B cell (primary cell): ENCODE measurements around the gene DDR1. TPM values are rescaled to one million over a fixed set of nuclear protein-coding genes. Genes with fewer than 3 reads are reported as not detected.

Experiments used
- ATAC-seq: fragments of 200-7000 bp; cut with Tn5 transposase; one replicate; pipeline ENCODE4 v1.10.0; 2021; ENCODE audit warnings: low read depth, mild to moderate bottlenecking, moderate number of reproducible peaks, moderate library complexity
- CTCF ChIA-PET: fragments of 350-600 bp; sonication (Branson Sonifier 250); formaldehyde crosslinking; loops from one replicate; lab custom pipeline; 2021; ENCODE audit warnings: antibody characterized with exemption, inconsistent platforms; lab: Charles Lee
- POLR2A ChIA-PET: fragments of 350-600 bp; sonication (Branson Sonifier 250); formaldehyde crosslinking; loops from one replicate; lab custom pipeline; 2021; ENCODE audit warnings: antibody characterized with exemption; lab: Charles Lee
- DNase-seq: peaks from one replicate; pipeline ENCODE4 v3.0.0; 2013
- H2AFZ ChIP-seq: 2 replicates; pipeline ENCODE4 v1.6.1; 2012; ENCODE audit warnings: mild to moderate bottlenecking, low read depth, low read length; ENCODE audit not compliant: insufficient read depth, poor library complexity, severe bottlenecking
- H3K27ac ChIP-seq, 2 donors: 1 replicate in 1 of 2; 2 replicates in 1 of 2; pipeline ENCODE4 v1.5.1; 2012 to 2013; ENCODE audit warnings: low read length in 2 of 2, mild to moderate bottlenecking in 2 of 2, moderate library complexity in 1 of 2
- H3K27me3 ChIP-seq, 4 experiments: fragments of 200-600 bp in 1 of 4; sonication (generic) in 1 of 4; replicated peaks in 1 of 4; 1 replicate in 2 of 4; 2 replicates in 2 of 4; pipeline versions ENCODE4 v1.6.1 to v1.7.0; 2013 to 2016; ENCODE audit warnings: low read length in 3 of 4, mild to moderate bottlenecking in 2 of 4, mixed read lengths in 1 of 4, moderate library complexity in 1 of 4; ENCODE audit not compliant: insufficient read depth in 4 of 4, control insufficient read depth in 3 of 4; ENCODE audit errors: control extremely low read depth in 1 of 4
- H3K36me3 ChIP-seq, 2 experiments: replicated peaks in 1 of 2; 1 replicate in 1 of 2; 2 replicates in 1 of 2; pipeline versions ENCODE4 v1.6.1 to v1.7.1; 2013; ENCODE audit warnings: low read length in 1 of 2; ENCODE audit not compliant: insufficient read depth in 2 of 2, control insufficient read depth in 1 of 2; ENCODE audit errors: control extremely low read depth in 1 of 2, extremely low read depth in 1 of 2
- H3K4me1 ChIP-seq, 2 donors: fragments of 200-600 bp in 1 of 2; sonication (generic) in 1 of 2; 1 replicate in 1 of 2; 2 replicates in 1 of 2; pipeline versions ENCODE4 v1.5.1 to v1.6.1; 2013 to 2017; ENCODE audit warnings: low read length in 2 of 2; ENCODE audit not compliant: control insufficient read depth in 2 of 2, insufficient read depth in 2 of 2
- H3K4me2 ChIP-seq: replicated peaks from 2 replicates; pipeline ENCODE3; 2012; ENCODE audit warnings: mild to moderate bottlenecking, low read depth, low read length; ENCODE audit not compliant: poor library complexity, severe bottlenecking
- H3K4me3 ChIP-seq, 5 experiments: fragments of 200-600 bp in 1 of 5; sonication (generic) in 1 of 5; 1 replicate in 3 of 5; 2 replicates in 2 of 5; pipeline versions ENCODE4 v1.5.1 to v1.7.0; 2011 to 2016; ENCODE audit warnings: low read length in 4 of 5, mild to moderate bottlenecking in 4 of 5, low read depth in 2 of 5, control low read depth in 1 of 5, moderate library complexity in 1 of 5; ENCODE audit not compliant: insufficient read depth in 1 of 5; ENCODE audit errors: control extremely low read depth in 1 of 5, extremely low read depth in 1 of 5
- H3K79me2 ChIP-seq: fragments of 200-600 bp; sonication (generic); one replicate; pipeline ENCODE4 v1.6.0; 2016; ENCODE audit warnings: low read length; ENCODE audit not compliant: control insufficient read depth, insufficient read depth
- H3K9ac ChIP-seq: fragments of 200-600 bp; sonication (generic); 2 replicates; pipeline ENCODE4 v1.6.1; 2017; ENCODE audit warnings: mild to moderate bottlenecking, low read length, moderate library complexity
- H3K9me3 ChIP-seq, 3 donors: one replicate each; pipeline versions ENCODE4 v1.6.1 to v1.7.1; 2013; ENCODE audit warnings: low read length in 2 of 3; ENCODE audit not compliant: control insufficient read depth in 2 of 3, insufficient read depth in 1 of 3; ENCODE audit errors: control extremely low read depth in 1 of 3
- H4K20me1 ChIP-seq: 2 replicates; pipeline ENCODE4 v1.6.0; 2012; ENCODE audit warnings: mild to moderate bottlenecking, low read length; ENCODE audit not compliant: insufficient read depth, control insufficient read depth, poor library complexity, severe bottlenecking
- H3K27ac Mint-ChIP-seq: one replicate; pipeline ENCODE4 v1.8.0; 2021; ENCODE audit warnings: mixed read lengths
- H3K27me3 Mint-ChIP-seq: one replicate; pipeline ENCODE4 v1.8.0; 2021; ENCODE audit warnings: mixed read lengths
- H3K4me1 Mint-ChIP-seq: one replicate; pipeline ENCODE4 v1.8.0; 2021; ENCODE audit warnings: mixed read lengths
- H3K4me3 Mint-ChIP-seq: one replicate; pipeline ENCODE4 v1.8.0; 2021; ENCODE audit warnings: mixed read lengths
- H3K9me3 Mint-ChIP-seq: one replicate; pipeline ENCODE4 v1.8.0; 2022; ENCODE audit warnings: mixed read lengths; ENCODE audit not compliant: insufficient read depth
- CTCF ChIP-seq: fragments of 200-600 bp; IDR thresholded peaks from one replicate; pipeline ENCODE4 v1.8.0; 2022; ENCODE audit warnings: antibody characterized with exemption, mild to moderate bottlenecking
- EZH2 ChIP-seq: IDR thresholded peaks from 2 replicates; pipeline ENCODE4 v1.6.1; 2012; ENCODE audit warnings: borderline replicate concordance, low read depth, mild to moderate bottlenecking, moderate library complexity, low read length; ENCODE audit not compliant: insufficient read depth, poor library complexity, severe bottlenecking
- WGBS: methylation state at CpG from one replicate; pipeline ENCODE4 v1.1.5; 2013; ENCODE audit warnings: missing lambda C conversion rate; ENCODE audit not compliant: insufficient coverage; 5-methylcytosine and 5-hydroxymethylcytosine counted together
- intact Hi-C: fragments of 100-400 bp; cut with micrococcal nuclease; formaldehyde crosslinking; loops from one replicate; pipeline ENCODE4 v1.10.0; 2022
- polyA plus RNA-seq: library from polyadenylated mRNA; depleted of rRNA; stranded (reverse); fragments of >200 nt; gene quantifications from 2 replicates; pipeline ENCODE4 v1.2.3, GENCODE V29; 2012
- total RNA-seq, 2 donors: library from RNA; stranded (reverse); fragments of 120-200 nt in 1 of 2; gene quantifications; 1 replicate in 1 of 2; 2 replicates in 1 of 2; pipeline versions ENCODE4 v1.2.3 to v1.2.4, GENCODE V29; 2013 to 2022

Gene DDR1
- total and polyA plus RNA-seq, 2 donors (not counting 1 experiment from before 2014, with no cell fraction given), result 28.8 to 61.7 TPM

- no peaks in the 10 kb centered on the region for H4K20me1 ChIP-seq
- intact Hi-C loops, result no loop called here
- no peak overlapping the region for H3K9ac ChIP-seq
- no peaks in the 10 kb centered on the region for H3K79me2 ChIP-seq
- H3K27me3 ChIP-seq, result peaks cover 0 to 59% (median 18%) of the 10 kb centered on the region in 4 experiments
- H3K4me2 ChIP-seq, result no peak overlapping the region
- ChIA-PET CTCF (no interaction called here), POLR2A (no interaction called here)
- no peaks in the 10 kb centered on the region for H3K9me3 ChIP-seq
- no peak overlapping the region for H3K4me3 ChIP-seq
- H3K9me3 Mint-ChIP-seq, result no peaks in the 10 kb centered on the region
- ATAC-seq (no peak), DNase-seq (no peak)
- no peaks in the 10 kb centered on the region for H3K4me1 Mint-ChIP-seq
- H3K36me3 ChIP-seq, result no peaks in the 10 kb centered on the region
- no peak overlapping the region for H2AFZ ChIP-seq
- H3K27me3 Mint-ChIP-seq, result peaks cover 47% of the 10 kb centered on the region
- H3K27ac ChIP-seq, result no peak overlapping the region
- H3K4me1 ChIP-seq, result no peaks in the 10 kb centered on the region
- WGBS, result 17% methylated on average over 13 of the region's 15 CpGs
- H3K4me3 Mint-ChIP-seq, result no peak overlapping the region
- H3K27ac Mint-ChIP-seq, result no peak overlapping the region
- TF ChIP-seq CTCF (no peak), EZH2 (no peak)
Measured at GRCh38 chr6:30942338-30943060, 58.2 kb downstream of the DDR1 start.

DNA sequence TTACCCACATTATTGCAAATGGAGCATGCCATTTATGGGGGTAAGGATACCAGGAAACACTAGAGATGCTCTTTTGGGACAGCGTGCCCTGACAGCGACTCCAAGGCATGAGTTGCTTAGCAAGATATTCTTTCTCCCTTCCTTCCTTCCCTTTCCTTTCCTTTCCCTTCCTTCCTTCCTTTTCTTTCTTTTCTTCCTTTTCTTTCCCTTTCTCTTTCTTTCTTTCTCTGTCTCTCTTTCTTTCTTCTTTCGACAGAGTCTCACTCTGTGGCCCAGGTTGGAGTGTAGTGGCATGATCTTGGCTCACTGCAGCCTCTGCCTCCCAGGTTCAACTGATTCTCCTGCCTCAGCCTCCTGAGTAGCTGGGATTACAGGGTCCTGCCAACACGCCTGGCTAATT, 59.7 kb downstream of the DDR1 start:
- Histone ChIP-seq H3K36me3 (no peaks in the 10 kb centered on the region), H3K9me3 (no peaks in the 10 kb centered on the region), H3K27me3 (peaks cover 0 to 68% (median 19%) of the 10 kb centered on the region in 4 experiments), H3K27ac (no peak overlapping the region), H3K4me3 (no peak overlapping the region), H2AFZ (no peak overlapping the region), H3K4me1 (no peaks in the 10 kb centered on the region), H4K20me1 (no peaks in the 10 kb centered on the region), H3K4me2 (no peak overlapping the region), H3K9ac (no peak overlapping the region), H3K79me2 (no peaks in the 10 kb centered on the region)
- ChIA-PET POLR2A (no interaction called here), CTCF (no interaction called here)
- intact Hi-C loops, result no loop called here
- no peak for ATAC-seq
- Mint-ChIP-seq H3K27ac (no peak overlapping the region), H3K4me3 (no peak overlapping the region), H3K9me3 (no peaks in the 10 kb centered on the region), H3K4me1 (no peaks in the 10 kb centered on the region), H3K27me3 (peaks cover 60% of the 10 kb centered on the region)
- DNase-seq, result no peak
- 89% methylated on average over 2 of the region's 4 CpGs for WGBS
- no peak for TF ChIP-seq CTCF
